NCI-H187 (cell line): Measurements from ENCODE around the gene RCOR1.

ENCODE experiments used
- DNase-seq, 2 experiments: peaks; one replicate each; lab custom pipeline; 2025; lab: John Stamatoyannopoulos, UW

Gene RCOR1

GRCh38 chr14:102723650-102724049, 131.2 kb downstream of the RCOR1 start:
- DNase-seq = no peak

- no peak for DNase-seq
Observed at GRCh38 chr14:102726191-102726949, 133.9 kb downstream of the RCOR1 start.

GRCh38 chr14:102727336-102728095, 135.1 kb downstream of the RCOR1 start:
- no peak for DNase-seq

GRCh38 chr14:102728501-102728900, 136.1 kb downstream of the RCOR1 start:
- no peak for DNase-seq

- DNase-seq = no peak
Observed at GRCh38 chr14:102729268-102729667, 136.8 kb downstream of the RCOR1 start.

- DNase-seq = no peak
Observed at GRCh38 chr14:102729825-102730224, 137.4 kb downstream of the RCOR1 start.

GRCh38 chr14:102731101-102731870, 138.8 kb downstream of the RCOR1 start:
- DNase-seq = no peak

GRCh38 chr14:102731871-102732800, 139.7 kb downstream of the RCOR1 start:
- peak; percentile 29 to 46 for DNase-seq

GRCh38 chr14:102732924-102733323, 140.5 kb downstream of the RCOR1 start:
- DNase-seq = no peak

GRCh38 chr14:102733326-102733725, 140.9 kb downstream of the RCOR1 start:
- no peak for DNase-seq

GRCh38 chr14:102734436-102734835, 142.0 kb downstream of the RCOR1 start:
- DNase-seq = no peak

- no peak for DNase-seq
Observed at GRCh38 chr14:102736956-102737355, 144.5 kb downstream of the RCOR1 start.

GRCh38 chr14:102737402-102738372, 145.2 kb downstream of the RCOR1 start:
- no peak for DNase-seq

GRCh38 chr14:102738373-102739189, 146.1 kb downstream of the RCOR1 start:
- no peak for DNase-seq

GRCh38 chr14:102739190-102739469, 146.7 kb downstream of the RCOR1 start:
- no peak for DNase-seq

- no peak for DNase-seq
Observed at GRCh38 chr14:102746634-102747438, 154.4 kb downstream of the RCOR1 start.

- no peak for DNase-seq
Observed at GRCh38 chr14:102748806-102749205, 156.4 kb downstream of the RCOR1 start.

- DNase-seq = peak; percentile 52 to 68
Observed at GRCh38 chr14:102749393-102750305, 157.2 kb downstream of the RCOR1 start.
